Stimulated activated CD8-positive, alpha-beta memory T cell treated with anti-CD3 and anti-CD28 coated beads, Interleukin-7, amount 100 ng/mL, for 48 hours (primary cell): ENCODE measurements around the gene NPTX2.

Experiments
- DNase-seq, 2 donors: peaks; one replicate each; pipeline ENCODE4 v3.0.0-alpha.2; 2020; ENCODE audit warnings: low read depth in 1 of 2; ENCODE audit errors: extremely low read depth in 1 of 2

NPTX2 gene

GRCh38 chr7:98653601-98654310 is 36.7 kb downstream of the NPTX2 start:
- no peak for DNase-seq

- DNase-seq = no peak
Observed at GRCh38 chr7:98654524-98655272, 37.6 kb downstream of the NPTX2 start.

GRCh38 chr7:98655611-98656010 is 38.5 kb downstream of the NPTX2 start:
- no peak for DNase-seq

GRCh38 chr7:98656899-98657298 is 39.8 kb downstream of the NPTX2 start:
- DNase-seq = no peak

- no peak for DNase-seq
Observed at GRCh38 chr7:98657736-98658135, 40.7 kb downstream of the NPTX2 start.

- DNase-seq = no peak
Observed at GRCh38 chr7:98659756-98660155, 42.7 kb downstream of the NPTX2 start.

- no peak for DNase-seq
Observed at GRCh38 chr7:98661607-98662006, 44.5 kb downstream of the NPTX2 start.

GRCh38 chr7:98662289-98662688 is 45.2 kb downstream of the NPTX2 start:
- no peak for DNase-seq

- no peak for DNase-seq
Observed at GRCh38 chr7:98664882-98665281, 47.8 kb downstream of the NPTX2 start.

- no peak for DNase-seq
Observed at GRCh38 chr7:98668255-98668654, 51.2 kb downstream of the NPTX2 start.

GRCh38 chr7:98669329-98670000 is 52.4 kb downstream of the NPTX2 start:
- no peak for DNase-seq

GRCh38 chr7:98670186-98670585 is 53.1 kb downstream of the NPTX2 start:
- DNase-seq = no peak

GRCh38 chr7:98671733-98672331 is 54.7 kb downstream of the NPTX2 start:
- DNase-seq = no peak

- DNase-seq = no peak
Observed at GRCh38 chr7:98674461-98674860, 57.4 kb downstream of the NPTX2 start.

- no peak for DNase-seq
Observed at GRCh38 chr7:98674881-98675280, 57.8 kb downstream of the NPTX2 start.

- DNase-seq = no peak
Observed at GRCh38 chr7:98678215-98678614, 61.1 kb downstream of the NPTX2 start.
